Stimulated activated effector memory CD8-positive, alpha-beta T cell treated with anti-CD3 and anti-CD28 coated beads, Interleukin-12 subunit alpha, Interleukin-12 subunit beta, amount 100 ng/mL, for 72 hours (primary cell): ENCODE data around the gene STAT5A.
"Not testable (repeated sequence)": the region's sequence is repeated elsewhere in the genome, so short reads cannot be mapped to it uniquely, and the experiment has no call there.

Experiments used
- ATAC-seq: fragments of 150-1000 bp; cut with Tn5 transposase; 2 replicates; pipeline ENCODE4 v1.10.0; 2021
- DNase-seq, 2 donors: peaks; one replicate each; pipeline ENCODE4 v3.0.0; 2021 to 2022; ENCODE audit warnings: low spot score in 2 of 2
- H3K27ac Mint-ChIP-seq: one replicate; pipeline ENCODE4 v1.8.0; 2022; ENCODE audit warnings: mild to moderate bottlenecking, mixed read lengths
- H3K36me3 Mint-ChIP-seq: one replicate; pipeline ENCODE4 v1.8.0; 2022; ENCODE audit warnings: mild to moderate bottlenecking, mixed read lengths
- H3K4me1 Mint-ChIP-seq: one replicate; pipeline ENCODE4 v1.8.0; 2022; ENCODE audit warnings: mixed read lengths
- H3K4me3 Mint-ChIP-seq: one replicate; pipeline ENCODE4 v1.8.0; 2022; ENCODE audit warnings: mild to moderate bottlenecking, mixed read lengths
- H3K9me3 Mint-ChIP-seq: one replicate; pipeline ENCODE4 v1.8.0; 2022; ENCODE audit warnings: mixed read lengths

Gene STAT5A

DNA sequence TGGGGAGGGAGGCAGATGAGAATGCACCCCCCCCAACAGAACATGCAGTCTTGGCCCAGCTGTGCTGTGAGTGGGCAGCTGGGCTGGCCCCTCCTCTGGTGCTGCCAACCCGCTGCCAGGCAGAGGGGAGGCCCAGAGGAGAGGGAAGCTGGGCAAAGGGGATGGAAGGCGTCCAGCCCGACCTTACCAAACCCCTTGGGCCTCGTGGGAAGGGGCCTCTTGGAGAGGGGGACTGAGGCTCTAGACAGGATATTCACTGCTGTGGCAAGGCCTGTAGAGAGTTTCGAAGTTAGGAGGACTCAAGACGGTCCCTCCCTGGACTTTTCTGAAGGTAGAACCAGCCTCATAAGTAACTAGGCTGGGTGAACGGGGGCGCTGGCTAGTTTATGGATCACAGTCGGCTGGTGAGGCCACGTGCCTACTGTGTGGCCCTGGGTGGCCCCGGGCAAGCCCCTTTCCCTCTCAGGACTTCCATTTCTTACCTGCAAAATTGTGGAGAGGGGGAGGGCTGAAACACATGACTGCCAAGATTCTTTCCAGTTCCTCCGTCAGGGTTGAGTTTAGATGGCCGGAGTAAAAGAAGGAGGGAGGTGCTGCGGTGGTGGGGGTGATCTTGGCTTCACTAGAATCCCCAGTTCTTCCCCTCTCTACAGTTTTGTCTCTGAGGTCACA is 857 bp upstream of the STAT5A start:
- peak overlapping the region; percentile 98 for H3K27ac Mint-ChIP-seq
- ATAC-seq (peak; percentile 60), DNase-seq (peak; percentile 28 to 85)
- peaks cover 71% of the 10 kb centered on the region for H3K36me3 Mint-ChIP-seq
- peak overlapping the region; percentile 94 for H3K4me3 Mint-ChIP-seq
- no peaks in the 10 kb centered on the region for H3K9me3 Mint-ChIP-seq
- H3K4me1 Mint-ChIP-seq, result peaks cover 72% of the 10 kb centered on the region

DNA sequence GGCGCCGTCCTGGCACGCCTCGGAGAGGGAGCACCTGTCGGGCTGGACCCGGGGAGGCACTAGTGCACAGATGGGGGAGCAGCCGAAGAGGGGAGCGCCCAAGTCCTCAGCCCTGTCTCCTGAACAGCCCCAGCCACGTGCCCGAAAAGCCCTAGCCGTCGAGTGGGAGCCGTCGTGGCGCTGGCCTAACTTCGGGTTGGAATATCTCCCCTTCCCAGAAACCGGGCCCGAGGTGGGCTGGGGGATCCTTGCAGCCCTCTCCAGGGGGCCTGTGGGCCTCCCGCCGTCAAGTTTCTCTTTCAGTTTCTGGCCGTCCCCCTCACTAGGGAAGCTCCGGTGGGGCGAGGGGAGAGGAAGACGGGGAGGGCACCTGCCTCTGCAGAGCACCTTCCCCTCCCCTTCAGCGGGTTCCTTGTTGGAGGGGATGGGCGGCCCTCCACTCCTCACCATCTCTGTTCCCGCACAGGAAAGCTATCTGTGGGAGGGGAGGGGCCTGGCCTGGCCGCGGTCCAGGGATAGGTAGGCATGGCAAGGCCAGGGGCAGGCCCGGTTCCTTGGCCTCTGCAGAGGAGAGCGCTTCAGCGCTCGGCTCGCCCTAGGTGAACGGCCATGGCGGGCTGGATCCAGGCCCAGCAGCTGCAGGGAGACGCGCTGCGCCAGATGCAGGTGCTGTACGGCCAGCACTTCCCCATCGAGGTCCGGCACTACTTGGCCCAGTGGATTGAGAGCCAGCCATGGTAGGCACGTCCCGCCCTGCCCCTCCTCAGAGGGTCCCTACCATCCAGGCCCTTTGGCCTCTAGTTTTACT is 709 bp downstream of the STAT5A start:
- ATAC-seq (peak; percentile 56), DNase-seq (peak; percentile 35 to 86)
- peaks cover 79% of the 10 kb centered on the region for H3K36me3 Mint-ChIP-seq

DNA sequence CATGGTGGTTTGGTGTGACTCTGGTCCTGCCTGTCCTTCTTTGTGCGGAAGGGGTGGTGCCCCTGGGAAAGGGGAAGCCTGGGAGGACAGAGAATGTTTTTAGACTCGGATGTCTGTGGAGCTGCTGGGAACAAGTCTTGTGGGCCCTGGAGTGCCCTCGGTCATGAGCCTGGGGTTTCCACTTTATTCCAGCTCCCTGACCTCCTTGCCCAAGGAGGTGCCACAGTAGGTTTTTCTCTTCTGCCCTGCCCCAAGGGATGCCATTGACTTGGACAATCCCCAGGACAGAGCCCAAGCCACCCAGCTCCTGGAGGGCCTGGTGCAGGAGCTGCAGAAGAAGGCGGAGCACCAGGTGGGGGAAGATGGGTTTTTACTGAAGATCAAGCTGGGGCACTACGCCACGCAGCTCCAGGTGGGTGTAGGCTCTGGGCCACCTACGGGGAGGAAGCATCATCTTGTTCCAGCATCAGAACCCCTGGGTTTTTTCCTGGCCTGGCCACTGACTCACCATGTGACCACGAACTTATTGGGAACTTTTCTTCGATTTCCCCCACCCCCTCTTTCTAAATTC is 1.4 kb downstream of the STAT5A start:
- Mint-ChIP-seq H3K4me3 (peak overlapping the region; percentile 94), H3K27ac (peak overlapping the region; percentile 92), H3K9me3 (no peaks in the 10 kb centered on the region), H3K36me3 (peaks cover 83% of the 10 kb centered on the region), H3K4me1 (peaks cover 70% of the 10 kb centered on the region)
- ATAC-seq (peak; percentile 5), DNase-seq (peak; percentile 24 to 70)

More for the DNA sequence above, 709 bp downstream of the STAT5A start:
- H3K27ac Mint-ChIP-seq, result peak overlapping the region; percentile 92
- no peaks in the 10 kb centered on the region for H3K9me3 Mint-ChIP-seq
- H3K4me1 Mint-ChIP-seq, result peaks cover 65% of the 10 kb centered on the region
- peak overlapping the region; percentile 94 for H3K4me3 Mint-ChIP-seq

DNA sequence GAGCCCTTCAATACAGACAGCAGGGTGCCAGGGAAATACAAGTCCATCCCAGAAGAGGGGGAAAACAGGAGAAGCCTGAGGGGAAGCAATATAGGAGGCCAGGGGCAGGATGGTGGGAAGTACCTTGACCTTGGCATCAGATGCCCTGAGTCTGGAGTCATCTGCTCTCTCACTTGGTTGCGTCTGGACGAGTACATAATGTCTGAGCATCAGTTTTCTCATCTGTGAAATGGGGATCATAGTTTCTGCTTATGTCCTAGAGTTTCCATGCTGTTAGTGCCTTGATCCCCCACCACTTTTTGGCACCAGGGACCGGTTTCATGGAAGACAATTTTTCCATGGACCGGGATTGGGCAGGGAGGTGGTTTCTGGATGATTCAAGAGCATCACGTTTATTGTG is 2.3 kb downstream of the STAT5A start:
- ATAC-seq, result no peak
- H3K36me3 Mint-ChIP-seq, result peaks cover 83% of the 10 kb centered on the region

DNA sequence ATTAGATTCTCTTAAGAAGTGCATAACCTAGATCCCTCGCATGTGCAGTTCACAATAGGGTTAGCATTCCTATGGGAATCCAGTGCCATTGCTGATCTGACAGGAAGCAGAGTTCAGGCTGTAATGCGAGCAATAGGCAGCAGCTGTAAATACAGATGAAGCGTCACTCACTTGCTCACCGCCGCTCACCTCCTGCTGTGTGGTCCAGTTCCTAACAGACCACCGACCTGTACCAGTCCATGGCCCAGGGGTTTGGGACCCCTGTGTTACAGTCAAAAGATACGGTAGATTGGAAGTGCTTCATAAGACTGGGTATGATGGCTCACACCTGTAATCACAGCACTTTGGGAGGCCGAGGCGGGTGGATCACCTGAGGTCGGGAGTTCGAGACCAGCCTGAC is 2.8 kb downstream of the STAT5A start:
- ATAC-seq, result no peak
- peaks cover 84% of the 10 kb centered on the region for H3K36me3 Mint-ChIP-seq
- H3K27ac Mint-ChIP-seq, result peak overlapping the region; percentile 92
- peaks cover 76% of the 10 kb centered on the region for H3K4me1 Mint-ChIP-seq
- H3K4me3 Mint-ChIP-seq, result peak overlapping the region; percentile 94
- H3K9me3 Mint-ChIP-seq, result no peaks in the 10 kb centered on the region
- no peak for DNase-seq

More for the DNA sequence above, 2.3 kb downstream of the STAT5A start:
- H3K4me3 Mint-ChIP-seq, result peak overlapping the region; percentile 94
- no peaks in the 10 kb centered on the region for H3K9me3 Mint-ChIP-seq
- peaks cover 76% of the 10 kb centered on the region for H3K4me1 Mint-ChIP-seq
- DNase-seq, result no peak
- H3K27ac Mint-ChIP-seq, result peak overlapping the region; percentile 92

DNA sequence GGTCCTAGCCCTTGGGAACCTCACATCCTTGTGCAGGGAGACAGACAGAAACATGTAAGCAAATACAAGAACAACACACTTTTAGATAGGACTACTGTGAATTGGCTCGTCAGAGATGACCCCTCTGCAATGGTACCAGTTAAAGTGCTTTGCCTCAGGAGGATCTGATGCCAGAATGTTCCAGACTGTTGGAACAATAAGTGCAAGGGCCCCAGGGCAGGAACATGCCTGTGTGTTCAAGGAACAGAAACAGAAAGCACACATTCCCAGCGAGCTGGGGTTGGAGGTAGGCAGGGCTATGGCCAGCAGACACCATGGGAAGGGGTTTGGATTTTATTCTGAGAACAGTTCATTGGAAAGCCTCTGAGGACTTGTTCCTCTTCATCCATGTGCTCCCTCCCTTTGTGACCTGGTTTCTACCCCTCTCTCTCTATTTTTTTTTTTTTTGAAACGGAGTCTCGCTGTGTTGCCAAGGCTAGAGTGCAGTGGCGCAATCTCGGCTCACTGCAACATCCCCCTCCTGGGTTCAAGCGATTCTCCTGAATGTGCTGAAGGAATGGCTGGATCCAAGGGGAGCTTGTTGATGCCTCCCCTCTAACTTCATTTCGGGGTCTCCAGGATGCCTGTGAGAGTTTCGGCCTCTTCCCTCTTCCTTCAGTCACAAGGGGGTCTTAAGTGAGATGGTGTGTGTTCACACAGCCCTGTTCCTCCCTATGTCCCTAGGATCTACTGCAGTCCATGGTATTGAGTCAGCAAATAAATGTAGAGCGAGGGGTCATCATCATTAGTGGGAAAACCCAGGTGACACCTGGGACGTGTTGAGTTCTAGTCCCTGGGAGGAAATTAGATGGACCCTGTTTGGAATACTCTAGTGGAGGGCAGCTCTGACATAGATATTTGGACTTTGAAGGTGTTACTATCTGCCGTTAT is 6.4 kb downstream of the STAT5A start:
- ATAC-seq (no peak), DNase-seq (no peak)
- Mint-ChIP-seq H3K27ac (peak overlapping the region; percentile 92), H3K36me3 (peaks cover 100% of the 10 kb centered on the region), H3K4me3 (no peak overlapping the region), H3K4me1 (peaks cover 55% of the 10 kb centered on the region), H3K9me3 (no peaks in the 10 kb centered on the region)

DNA sequence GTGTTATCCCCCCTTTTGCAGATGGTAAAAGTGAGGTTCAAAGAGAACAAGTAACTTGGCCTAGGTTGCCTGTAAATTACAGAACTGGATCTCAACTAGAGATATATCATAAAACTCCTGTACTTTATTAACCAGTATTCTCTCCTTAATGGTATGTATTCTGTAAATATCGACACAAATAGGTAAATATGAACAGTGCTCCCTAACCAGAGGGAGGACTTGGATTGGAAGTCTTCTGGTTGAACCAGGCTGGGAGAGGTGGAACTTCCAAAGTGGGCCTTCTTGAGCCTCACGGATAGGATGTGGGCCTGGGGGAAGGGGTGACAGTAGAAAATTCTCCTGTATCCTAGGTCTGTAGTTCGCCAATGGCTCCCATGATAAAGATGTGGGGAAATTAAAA is 7.7 kb downstream of the STAT5A start:
- H3K4me3 Mint-ChIP-seq, result no peak overlapping the region
- H3K36me3 Mint-ChIP-seq, result peaks cover 98% of the 10 kb centered on the region
- H3K27ac Mint-ChIP-seq, result peak overlapping the region; percentile 92
- H3K4me1 Mint-ChIP-seq, result peaks cover 46% of the 10 kb centered on the region
- no peaks in the 10 kb centered on the region for H3K9me3 Mint-ChIP-seq
- no peak for DNase-seq
- no peak for ATAC-seq

DNA sequence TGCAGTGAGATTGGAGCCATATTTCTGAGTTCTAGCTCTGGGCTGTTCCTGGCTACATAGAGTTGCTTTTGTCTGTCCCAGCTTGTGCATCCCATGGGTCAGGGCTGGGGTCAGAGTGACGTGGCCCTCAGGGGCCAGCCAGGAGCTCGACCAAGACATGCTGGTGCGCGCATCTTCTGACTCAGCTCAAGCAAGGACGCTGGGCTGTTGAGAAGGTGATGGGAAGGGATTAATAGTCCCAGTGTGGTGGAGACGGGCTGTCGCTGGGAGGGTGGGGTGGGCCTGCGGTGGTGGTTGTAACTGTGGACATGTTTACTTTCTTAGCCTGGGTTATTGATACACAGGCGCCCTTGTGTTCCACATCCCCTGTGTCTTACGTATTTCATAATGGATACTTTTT is 9.5 kb downstream of the STAT5A start:
- not testable (repeated sequence) for H3K9me3 Mint-ChIP-seq, DNase-seq, H3K4me3 Mint-ChIP-seq, ATAC-seq, H3K27ac Mint-ChIP-seq
- H3K36me3 Mint-ChIP-seq, result peaks cover 98% of the 10 kb centered on the region
- H3K4me1 Mint-ChIP-seq, result peaks cover 48% of the 10 kb centered on the region

DNA sequence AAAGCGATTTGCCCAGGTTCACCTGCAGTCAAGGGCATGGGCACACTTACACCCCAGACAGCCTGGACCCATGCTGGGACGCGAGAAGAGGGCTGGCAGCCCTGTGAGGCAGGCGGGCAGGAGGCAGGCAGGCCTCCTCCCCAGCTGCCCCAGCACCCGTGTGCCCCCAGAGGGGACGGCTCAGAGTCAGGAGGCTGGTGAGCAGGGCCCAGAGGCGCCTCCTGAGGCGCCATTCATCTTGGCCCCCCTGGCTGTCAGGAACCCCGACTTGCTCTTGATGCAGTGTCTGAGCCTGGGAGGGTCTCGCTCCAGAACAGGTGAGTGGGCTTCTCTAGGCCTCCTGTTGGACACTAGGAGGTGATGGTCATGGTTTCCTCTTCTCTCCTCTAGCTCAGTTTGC is 11.1 kb downstream of the STAT5A start:
- Mint-ChIP-seq H3K36me3 (peaks cover 98% of the 10 kb centered on the region), H3K4me1 (peaks cover 50% of the 10 kb centered on the region)
- H3K9me3 Mint-ChIP-seq, DNase-seq, H3K4me3 Mint-ChIP-seq, ATAC-seq, H3K27ac Mint-ChIP-seq: not testable (repeated sequence)

DNA sequence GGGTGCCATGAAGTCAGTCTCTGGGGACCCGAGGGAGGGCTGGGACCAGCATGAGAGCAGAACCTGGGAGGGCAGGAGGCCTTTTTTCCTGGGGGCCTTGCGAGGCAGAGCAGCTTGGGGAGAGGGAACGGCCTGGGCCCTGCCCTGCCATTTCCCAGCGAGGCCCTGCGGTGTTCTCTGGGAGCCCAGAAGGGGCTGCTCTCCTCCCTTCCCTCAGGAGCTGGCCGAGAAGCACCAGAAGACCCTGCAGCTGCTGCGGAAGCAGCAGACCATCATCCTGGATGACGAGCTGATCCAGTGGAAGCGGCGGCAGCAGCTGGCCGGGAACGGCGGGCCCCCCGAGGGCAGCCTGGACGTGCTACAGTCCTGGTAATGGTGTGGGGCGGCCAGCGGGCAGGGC is 11.6 kb downstream of the STAT5A start:
- H3K27ac Mint-ChIP-seq, DNase-seq, H3K4me3 Mint-ChIP-seq, ATAC-seq, H3K9me3 Mint-ChIP-seq: not testable (repeated sequence)
- H3K36me3 Mint-ChIP-seq, result peaks cover 98% of the 10 kb centered on the region
- peaks cover 52% of the 10 kb centered on the region for H3K4me1 Mint-ChIP-seq

DNA sequence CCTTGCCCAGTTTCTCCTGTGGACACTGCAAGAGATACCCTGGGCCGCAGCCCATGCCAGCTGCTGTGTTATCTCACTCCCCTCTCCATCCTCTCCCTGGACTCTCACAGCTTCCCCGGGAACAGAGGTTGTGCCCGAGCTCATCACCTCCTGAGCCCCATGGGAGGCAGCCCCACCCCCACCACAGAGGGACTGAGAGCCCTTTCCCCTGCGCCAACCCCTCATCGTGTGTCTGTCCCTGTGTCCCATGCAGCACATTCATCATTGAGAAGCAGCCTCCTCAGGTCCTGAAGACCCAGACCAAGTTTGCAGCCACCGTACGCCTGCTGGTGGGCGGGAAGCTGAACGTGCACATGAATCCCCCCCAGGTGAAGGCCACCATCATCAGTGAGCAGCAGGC is 12.7 kb downstream of the STAT5A start:
- Mint-ChIP-seq H3K4me1 (peaks cover 45% of the 10 kb centered on the region), H3K27ac (peak overlapping the region; percentile 85), H3K4me3 (no peak overlapping the region), H3K9me3 (no peaks in the 10 kb centered on the region), H3K36me3 (peaks cover 98% of the 10 kb centered on the region)
- DNase-seq (no peak), ATAC-seq (no peak)

DNA sequence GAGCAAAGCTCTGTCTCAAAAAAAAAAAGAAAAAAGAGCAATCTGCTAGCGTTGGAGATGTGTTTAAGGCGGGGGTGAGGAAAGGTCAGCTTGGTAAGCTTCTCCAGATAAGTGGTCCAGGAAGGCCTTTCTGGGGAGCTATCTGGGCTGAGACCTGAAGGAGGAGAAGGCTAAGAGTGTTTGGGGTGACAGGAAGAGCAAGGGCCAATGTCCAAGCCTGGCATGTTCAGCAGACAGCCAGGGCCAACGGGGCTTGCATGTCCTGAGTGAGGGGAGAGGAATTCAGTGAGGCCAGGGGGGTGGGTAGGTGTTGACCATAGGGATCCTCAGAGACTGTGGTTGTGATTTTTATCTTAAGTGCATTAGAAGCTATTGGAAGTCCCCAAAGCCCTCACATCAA is 15.4 kb downstream of the STAT5A start:
- Mint-ChIP-seq H3K9me3 (no peaks in the 10 kb centered on the region), H3K4me1 (peaks cover 44% of the 10 kb centered on the region), H3K36me3 (peaks cover 98% of the 10 kb centered on the region), H3K4me3 (no peak overlapping the region), H3K27ac (peak overlapping the region; percentile 74)
- ATAC-seq, result no peak
- no peak for DNase-seq

DNA sequence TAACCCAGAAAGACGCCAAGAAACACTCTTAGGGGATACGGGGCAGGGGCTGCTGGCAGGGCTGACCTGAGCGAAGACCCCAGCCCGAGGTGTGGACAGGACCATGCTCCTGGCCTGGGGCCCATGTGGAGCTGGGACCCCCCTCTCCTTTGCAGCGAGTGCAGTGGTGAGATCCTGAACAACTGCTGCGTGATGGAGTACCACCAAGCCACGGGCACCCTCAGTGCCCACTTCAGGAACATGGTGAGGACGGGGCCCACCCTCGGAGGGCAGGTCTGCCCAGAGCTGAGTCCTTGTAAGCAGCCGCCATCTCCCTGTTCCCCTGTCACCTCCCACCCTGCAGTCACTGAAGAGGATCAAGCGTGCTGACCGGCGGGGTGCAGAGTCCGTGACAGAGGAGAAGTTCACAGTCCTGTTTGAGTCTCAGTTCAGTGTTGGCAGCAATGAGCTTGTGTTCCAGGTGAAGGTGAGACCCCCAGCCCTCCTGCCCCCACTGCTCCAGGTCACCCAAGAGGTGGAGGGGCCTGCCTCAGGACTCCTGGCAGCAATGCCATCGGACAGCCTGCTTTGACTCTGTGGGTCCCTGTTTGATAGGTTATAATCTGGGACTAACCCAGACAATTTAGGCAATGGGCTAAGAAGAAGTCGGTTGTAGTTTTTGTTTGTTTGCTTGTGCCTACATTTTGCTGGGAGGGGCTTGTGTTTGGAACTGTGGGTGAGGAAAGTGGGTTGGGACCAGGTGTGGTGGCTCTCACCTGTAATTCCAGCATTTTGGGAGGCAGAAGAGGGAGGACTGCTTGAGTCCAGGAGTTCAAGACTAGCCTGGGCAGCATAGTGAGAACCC is 16.1 kb downstream of the STAT5A start:
- Mint-ChIP-seq H3K27ac (peak overlapping the region; percentile 74), H3K9me3 (no peaks in the 10 kb centered on the region), H3K36me3 (peaks cover 98% of the 10 kb centered on the region), H3K4me3 (no peak overlapping the region), H3K4me1 (peaks cover 51% of the 10 kb centered on the region)
- no peak for DNase-seq
- ATAC-seq, result no peak

DNA sequence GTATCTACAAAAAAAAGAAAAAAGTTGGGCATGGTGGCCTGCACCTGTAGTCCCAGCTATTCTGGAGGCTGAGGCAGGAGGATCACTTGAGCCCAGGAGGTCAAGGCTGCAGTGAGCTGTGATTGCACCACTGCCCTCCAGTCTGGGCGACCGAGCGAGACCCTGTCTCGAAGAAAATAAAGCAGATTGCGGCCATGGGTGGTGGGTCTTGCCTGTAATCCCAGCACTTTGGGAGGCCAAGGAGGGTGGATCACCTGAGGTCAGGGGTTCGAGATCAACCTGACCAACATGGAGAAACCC is 16.7 kb downstream of the STAT5A start:
- ATAC-seq, H3K9me3 Mint-ChIP-seq, H3K4me3 Mint-ChIP-seq, DNase-seq: not testable (repeated sequence)
- peaks cover 100% of the 10 kb centered on the region for H3K36me3 Mint-ChIP-seq
- peak overlapping the region; percentile 74 for H3K27ac Mint-ChIP-seq
- peaks cover 57% of the 10 kb centered on the region for H3K4me1 Mint-ChIP-seq
